ENCODE measurements around the gene KRCC1. TPM values are rescaled to one million over a fixed set of nuclear protein-coding genes. Genes with fewer than 3 reads are reported as not detected.
A peak's percentile ranks its signal among the peaks of the same experiment; 100 is the strongest.

Gene KRCC1
- total and polyA plus RNA-seq, 11 donors = 18.7 to 25.1 (median 21.1) TPM

GRCh38 chr2:88057437-88057844 lies 1.9 kb upstream of the KRCC1 start:
- no peak for DNase-seq
- intact Hi-C loops (cut with DNase I) = no loop called here

GRCh38 chr2:88054782-88055370 lies 707 bp downstream of the KRCC1 start:
- Histone ChIP-seq H3K27me3 (no peaks in the 10 kb centered on the region), H3K9me3 (no peaks in the 10 kb centered on the region), H3K36me3 (no peaks in the 10 kb centered on the region), H3K27ac (peak overlapping the region; percentile 92 to 99 (median 98)), H3K4me3 (peak overlapping the region; percentile 57 to 99 (median 86)), H3K4me1 (peaks cover 6 to 43% (median 35%) of the 10 kb centered on the region in 12 donors)
- ATAC-seq (peak in 3 of 4 donors; percentile 1 to 38 (median 19)), DNase-seq (no peak)
- intact Hi-C loops (cut with DNase I) = no loop called here
- WGBS, 4 donors = 25 to 39% (median 34%) methylated on average over 25 of the region's 25 CpGs
- TF ChIP-seq POLR2A (IDR thresholded peaks at IDR 0.05) = no peak
- TF ChIP-seq CTCF (IDR thresholded peaks at IDR 0.05) = no peak

More at GRCh38 chr2:88057437-88057844, 1.9 kb upstream of the KRCC1 start:
- no peaks in the 10 kb centered on the region for H3K9me3 ChIP-seq
- peaks cover 6 to 30% (median 25%) of the 10 kb centered on the region in 12 donors for H3K4me1 ChIP-seq
- no peak overlapping the region for H3K4me3 ChIP-seq
- no peak for TF ChIP-seq POLR2A (IDR thresholded peaks at IDR 0.05)
- no peak for TF ChIP-seq CTCF (IDR thresholded peaks at IDR 0.05)
- H3K27ac ChIP-seq = no peak overlapping the region
- no peaks in the 10 kb centered on the region for H3K36me3 ChIP-seq
- H3K27me3 ChIP-seq = no peaks in the 10 kb centered on the region
- WGBS, 4 donors = 59 to 79% (median 64%) methylated on average over 4 of the region's 4 CpGs
- ATAC-seq = no peak

- peaks cover 0 to 4% (median 0%) of the 10 kb centered on the region in 9 donors for H3K36me3 ChIP-seq
- H3K9me3 ChIP-seq = no peaks in the 10 kb centered on the region
- peak overlapping the region; percentile 57 to 99 (median 86) for H3K4me3 ChIP-seq
- no peaks in the 10 kb centered on the region for H3K27me3 ChIP-seq
- H3K4me1 ChIP-seq = peaks cover 6 to 47% (median 35%) of the 10 kb centered on the region in 12 donors
- ATAC-seq (no peak), DNase-seq (no peak)
- TF ChIP-seq POLR2A (IDR thresholded peaks at IDR 0.05) (no peak), CTCF (IDR thresholded peaks at IDR 0.05) (no peak)
- 47 to 65% (median 54%) methylated on average over 10 of the region's 10 CpGs for WGBS, 4 donors
- peak overlapping the region in 11 of 12 donors; percentile 92 to 99 (median 98) for H3K27ac ChIP-seq
- intact Hi-C loops (cut with DNase I) = no loop called here
These were observed 1.4 kb downstream of the KRCC1 start for GRCh38 chr2:88053934-88054781.

- Histone ChIP-seq H3K4me3 (peak overlapping the region in 6 of 12 donors; percentile 2 to 92 (median 86)), H3K4me1 (peaks cover 6 to 47% (median 35%) of the 10 kb centered on the region in 12 donors), H3K27me3 (no peaks in the 10 kb centered on the region), H3K36me3 (peaks cover 0 to 5% (median 0%) of the 10 kb centered on the region in 9 donors), H3K27ac (peak overlapping the region in 4 of 12 donors; percentile 98 to 99 (median 99)), H3K9me3 (no peaks in the 10 kb centered on the region)
- DNase-seq (no peak), ATAC-seq (no peak)
- no peak for TF ChIP-seq POLR2A (IDR thresholded peaks at IDR 0.05)
- no peak for TF ChIP-seq CTCF (IDR thresholded peaks at IDR 0.05)
- intact Hi-C loops (cut with DNase I) = no loop called here
- WGBS, 4 donors = 1 to 6% (median 5%) methylated on average over 1 of the region's 1 CpG
These were observed 2.3 kb downstream of the KRCC1 start for GRCh38 chr2:88053296-88053695.

Measured in heart left ventricle (tissue), 16 donors.